HG03097 (cell line): ENCODE measurements around the gene LMF1.

Experiments
- ATAC-seq: cut with Tn5 transposase; IDR thresholded peaks from one replicate; pipeline ENCODE4 v1.9.1; 2021; ENCODE audit not compliant: unreplicated experiment, low FRiP score

The LMF1 gene

DNA sequence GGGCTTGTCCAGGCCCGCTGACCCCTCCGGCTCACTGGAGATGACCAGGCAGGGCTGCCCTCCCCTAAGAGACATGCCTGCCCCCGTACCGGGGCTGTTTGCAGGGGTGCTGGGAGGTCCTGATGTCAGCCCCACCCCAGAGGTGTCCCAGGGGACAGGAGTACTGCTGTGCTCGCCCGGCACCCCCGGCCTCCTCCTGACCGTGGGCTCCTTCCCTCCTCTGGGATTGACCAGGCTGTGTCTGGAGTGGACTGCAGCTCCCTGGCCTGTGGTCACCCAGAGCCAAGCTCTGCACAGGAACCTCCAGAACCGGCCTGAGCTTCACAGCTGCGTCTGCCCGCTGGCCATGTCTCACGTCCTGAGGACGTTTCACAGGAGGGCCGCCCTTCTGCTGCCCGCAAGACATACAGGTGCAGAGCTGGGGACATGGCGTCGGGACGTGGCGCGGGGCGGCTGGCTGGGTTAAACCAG is 53.2 kb downstream of the LMF1 start:
- no peak for ATAC-seq

DNA sequence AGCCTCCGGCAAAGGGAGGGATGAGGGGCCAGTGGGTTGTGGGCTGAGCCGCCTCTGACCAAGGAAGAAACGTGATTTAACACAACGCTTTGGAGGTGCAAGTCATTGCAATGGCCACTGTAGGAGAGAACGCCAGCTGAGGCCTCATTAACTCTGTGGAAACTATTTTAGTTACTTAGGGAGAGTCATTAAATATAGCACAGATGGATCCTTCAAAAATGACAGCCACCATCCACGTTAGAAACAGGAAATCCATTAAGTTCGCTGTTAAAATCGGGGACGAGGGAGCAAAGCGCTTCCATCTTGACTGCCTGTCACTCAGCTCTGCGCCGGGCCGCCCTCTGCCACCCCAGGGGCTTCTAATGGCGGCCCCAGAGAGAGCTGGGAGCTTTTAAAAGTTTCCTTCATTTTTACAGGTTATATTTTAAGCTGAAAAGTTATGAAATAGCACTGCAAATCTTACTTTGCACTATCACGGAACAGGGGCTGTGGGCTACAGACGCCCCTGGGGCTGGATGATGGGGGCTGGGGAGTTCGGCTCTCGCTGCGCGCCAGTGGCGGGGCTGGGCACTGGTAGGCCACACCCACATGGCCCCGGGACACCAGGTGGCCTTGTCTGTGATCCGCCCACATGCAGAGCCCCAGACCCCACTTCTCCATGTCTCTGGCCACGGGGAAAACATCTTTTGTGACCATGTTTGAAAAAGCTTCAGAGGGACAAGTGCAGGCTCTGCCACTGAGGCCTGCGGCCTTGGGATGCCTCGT is 54.6 kb downstream of the LMF1 start:
- ATAC-seq, result no peak

DNA sequence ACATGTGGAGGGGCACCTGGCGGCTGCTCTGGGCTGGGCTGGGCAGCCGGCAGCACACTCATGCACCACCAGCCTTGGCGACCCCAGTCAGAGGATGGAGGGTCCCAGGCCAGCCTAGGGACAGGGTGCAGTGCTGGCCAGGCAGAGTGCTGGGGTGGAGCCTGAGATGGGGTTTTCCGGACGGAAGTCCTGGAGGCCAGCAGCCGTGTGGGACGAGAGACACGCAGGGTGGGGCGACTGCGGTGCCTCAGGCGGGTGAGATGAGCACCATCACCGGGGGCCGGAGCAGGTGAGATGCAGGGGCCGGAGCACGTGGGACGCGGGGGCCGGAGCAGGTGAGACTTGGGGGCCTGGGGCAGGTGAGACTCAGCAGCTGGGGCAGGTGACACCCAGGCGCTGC is 55.2 kb downstream of the LMF1 start:
- ATAC-seq, result no peak

DNA sequence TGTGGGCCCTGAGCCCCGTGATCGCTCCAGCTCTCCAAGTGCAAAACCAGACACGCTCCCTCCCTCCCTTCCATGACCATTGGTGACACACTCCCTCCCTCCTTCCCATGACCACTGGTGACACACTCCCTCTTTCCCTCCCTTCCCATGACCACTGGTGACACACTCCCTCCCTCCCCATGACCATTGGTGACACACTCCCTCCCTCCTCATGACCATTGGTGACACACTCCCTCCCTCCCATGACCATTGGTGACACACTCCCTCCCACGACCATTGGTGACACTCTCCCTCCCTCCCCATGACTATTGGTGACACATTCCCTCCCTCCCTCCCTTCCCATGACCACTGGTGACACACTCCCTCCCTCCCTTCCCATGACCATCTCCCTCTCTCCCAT is 56.3 kb downstream of the LMF1 start:
- ATAC-seq, result no peak

DNA sequence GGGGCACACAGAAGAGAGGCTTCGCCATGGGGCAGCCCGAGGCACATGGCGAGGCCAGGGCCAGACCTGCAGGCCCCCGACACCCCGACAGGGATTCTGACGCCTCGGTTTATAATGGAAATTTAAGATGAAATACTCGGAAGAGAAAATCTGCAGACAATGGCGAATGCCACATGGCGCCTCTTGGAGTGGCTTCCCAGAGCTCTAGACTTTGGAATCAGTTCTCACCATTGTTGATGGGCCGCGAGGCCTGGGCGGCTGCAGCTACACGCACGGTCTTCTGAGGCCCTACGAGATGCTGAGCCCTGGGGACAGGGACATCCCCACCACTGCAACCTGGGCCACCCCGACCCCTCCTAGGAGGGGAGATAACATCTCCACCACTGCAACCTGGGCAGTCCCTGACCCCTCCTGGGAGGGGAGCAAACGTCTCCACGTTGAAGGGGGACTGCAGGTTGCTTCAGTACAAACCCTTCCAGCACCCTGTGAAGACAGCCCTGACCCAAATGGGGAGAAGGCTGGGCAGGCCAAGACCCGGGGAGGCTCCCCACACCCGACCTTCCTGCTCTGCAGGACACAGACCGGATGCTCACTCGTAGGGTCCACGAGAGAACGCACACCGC is 56.9 kb downstream of the LMF1 start:
- ATAC-seq, result no peak

DNA sequence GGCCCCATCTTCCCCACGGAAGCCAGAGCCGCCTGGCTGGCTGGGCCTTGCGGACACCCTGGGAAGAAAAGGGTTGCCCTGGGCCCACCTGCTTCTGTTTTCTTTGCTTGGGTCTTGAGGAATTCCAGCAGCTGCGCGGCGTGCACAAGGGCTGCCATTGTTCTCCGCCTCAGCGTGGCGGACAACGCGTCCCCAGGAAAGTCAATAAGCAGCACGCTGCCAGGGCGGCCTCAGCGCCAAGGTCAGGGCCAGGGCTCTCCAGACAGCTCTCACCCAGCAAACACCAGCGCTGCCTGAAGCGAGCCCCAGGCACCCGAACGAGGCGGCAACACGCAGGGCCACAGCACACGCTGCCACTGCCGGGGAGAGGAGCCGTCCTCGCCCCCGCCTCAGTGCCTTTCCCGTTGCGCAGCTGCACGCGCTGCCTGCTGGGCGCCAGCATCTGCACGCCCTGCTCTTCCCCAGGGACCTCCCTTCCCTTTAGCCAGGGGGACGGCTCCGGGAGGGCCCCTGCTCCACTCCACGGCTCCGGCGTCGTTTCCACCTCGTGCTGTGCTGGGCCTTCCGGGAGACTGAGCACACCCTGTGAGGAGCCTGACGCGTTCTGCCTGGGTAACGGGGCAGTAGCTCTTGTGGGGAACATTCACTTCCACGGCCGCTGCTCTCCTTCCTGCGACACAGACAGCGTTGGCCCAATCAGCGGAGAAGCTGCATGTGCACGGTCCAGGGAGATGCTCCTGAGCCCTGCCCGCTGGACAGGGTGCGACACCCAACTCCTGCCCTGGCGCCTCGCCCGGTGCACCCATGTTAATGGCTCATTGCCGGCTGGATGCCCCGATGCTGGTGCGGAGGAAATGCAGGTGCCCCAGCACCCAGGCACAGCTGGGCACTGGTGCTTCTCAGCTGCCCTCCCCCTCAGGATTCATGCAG is 57.8 kb downstream of the LMF1 start:
- no peak for ATAC-seq

DNA sequence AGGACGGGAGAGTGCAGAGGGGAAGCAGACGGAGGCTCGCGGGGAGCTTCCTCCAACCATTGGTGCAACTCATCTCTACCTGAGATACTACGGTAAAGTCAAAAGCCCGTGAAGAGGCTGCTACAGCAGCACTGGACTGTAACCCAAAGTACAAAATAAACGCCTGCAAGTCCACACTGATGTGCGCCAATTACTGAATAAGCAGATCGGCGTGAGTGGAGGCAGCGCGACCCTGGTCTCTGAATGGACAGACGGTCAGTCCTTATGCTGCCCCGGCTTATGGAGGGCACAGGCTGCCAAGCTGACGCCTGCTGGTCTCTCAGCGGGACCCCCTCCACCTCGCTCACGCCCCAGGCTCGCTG is 58.5 kb downstream of the LMF1 start:
- no peak for ATAC-seq

DNA sequence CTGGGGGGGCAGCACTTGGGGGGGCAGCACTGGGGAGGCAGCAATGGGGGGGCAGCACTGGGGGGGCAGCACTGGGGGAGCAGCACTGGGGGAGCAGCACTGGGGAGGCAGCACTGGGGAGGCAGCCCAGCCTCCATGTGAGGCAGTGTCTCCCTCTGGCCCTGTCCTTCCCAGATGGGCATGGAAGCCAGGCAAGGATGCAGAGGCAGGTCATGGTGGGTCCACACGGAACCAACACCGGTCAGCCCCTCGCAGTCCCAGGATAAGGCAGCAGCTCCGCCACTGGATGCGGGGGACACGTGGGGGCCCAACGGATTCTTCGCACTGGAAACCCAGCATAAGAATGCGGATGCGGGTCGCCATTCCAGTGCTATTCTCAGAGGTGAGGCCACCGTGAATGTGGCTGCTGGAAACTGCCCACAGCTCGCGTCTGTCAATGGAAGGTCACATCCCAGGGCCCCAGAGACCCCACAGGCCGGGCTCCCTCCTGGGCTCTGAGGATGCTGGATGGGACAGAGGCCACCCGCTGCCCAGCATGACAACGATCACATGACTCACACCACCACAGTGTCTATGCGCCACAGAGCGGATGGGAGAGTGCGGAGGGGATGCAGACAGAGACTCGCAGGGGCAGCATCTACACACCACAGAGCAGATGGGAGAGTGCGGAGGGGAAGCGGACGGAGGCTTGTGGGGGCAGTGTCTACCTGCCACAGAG is 59.0 kb downstream of the LMF1 start:
- no peak for ATAC-seq

DNA sequence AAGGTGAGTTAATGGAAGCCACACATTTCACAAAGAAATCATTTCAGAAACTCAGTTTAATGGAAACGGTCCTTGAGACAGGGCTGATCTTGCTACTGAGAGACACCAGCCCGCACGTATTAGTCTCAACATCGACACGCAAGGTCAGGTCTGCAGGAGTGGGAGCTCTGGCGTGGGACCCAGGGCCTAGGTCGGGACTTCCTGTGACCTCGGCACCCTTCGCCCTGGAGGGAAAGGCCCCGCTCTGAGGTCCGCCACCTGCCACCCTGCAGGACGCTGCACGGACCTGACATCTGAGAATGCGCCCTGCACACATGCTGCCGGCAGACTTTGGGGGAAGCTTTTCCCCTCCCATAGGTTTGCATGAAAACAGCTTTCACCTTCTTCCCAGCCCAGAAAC is 59.7 kb downstream of the LMF1 start:
- ATAC-seq, result no peak

DNA sequence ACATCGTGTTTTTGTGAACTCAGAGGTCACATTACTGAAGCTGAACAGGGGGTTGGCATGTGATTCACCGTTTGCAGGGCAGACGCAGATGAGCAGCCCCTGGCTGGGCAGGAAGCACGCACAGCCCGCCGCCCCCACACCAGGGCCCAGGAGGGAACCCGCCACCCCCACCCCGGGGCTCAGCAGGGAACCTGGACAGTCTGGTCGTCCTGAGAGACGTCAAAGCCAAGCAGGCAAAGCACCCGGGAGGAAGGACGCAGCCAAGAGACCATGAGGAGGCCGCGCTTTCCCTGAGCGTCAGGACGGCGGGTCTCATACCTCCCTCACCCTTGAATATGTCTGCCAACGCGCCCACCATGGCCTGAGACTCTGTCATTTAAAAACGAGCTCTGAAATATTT is 60.6 kb downstream of the LMF1 start:
- ATAC-seq, result no peak

DNA sequence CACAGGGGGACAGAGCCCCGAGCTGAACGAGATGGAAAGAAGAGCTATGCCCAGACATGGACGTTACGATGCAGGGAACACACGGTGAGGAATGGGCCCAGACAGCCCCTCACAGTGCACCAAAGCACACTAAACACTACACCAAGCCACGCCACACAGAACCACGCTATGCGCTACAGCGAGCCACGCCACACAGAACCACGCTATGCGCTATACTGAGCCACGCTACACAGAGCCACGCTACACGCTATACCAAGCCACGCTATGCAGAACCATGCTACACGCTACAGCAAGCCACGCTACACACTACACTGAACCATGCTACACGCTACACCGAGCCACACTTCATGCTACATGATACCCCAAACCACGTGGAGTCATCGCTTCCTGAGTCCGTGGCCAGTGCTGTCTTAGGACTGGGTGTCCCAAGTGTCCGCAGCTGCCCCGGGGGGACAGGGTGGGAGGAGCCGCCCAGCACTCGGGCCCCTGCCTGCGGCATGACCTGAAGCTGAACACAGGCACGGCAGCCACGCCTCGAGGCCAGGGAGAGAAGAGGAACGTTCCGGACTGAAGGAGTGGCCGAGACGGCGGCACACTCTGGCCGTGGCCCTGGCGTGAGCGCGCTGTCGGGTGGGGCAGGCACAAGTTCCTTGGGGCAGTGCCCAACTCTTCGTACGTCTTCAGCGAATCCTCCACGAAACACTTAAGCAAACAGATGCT is 61.3 kb downstream of the LMF1 start:
- ATAC-seq, result no peak

DNA sequence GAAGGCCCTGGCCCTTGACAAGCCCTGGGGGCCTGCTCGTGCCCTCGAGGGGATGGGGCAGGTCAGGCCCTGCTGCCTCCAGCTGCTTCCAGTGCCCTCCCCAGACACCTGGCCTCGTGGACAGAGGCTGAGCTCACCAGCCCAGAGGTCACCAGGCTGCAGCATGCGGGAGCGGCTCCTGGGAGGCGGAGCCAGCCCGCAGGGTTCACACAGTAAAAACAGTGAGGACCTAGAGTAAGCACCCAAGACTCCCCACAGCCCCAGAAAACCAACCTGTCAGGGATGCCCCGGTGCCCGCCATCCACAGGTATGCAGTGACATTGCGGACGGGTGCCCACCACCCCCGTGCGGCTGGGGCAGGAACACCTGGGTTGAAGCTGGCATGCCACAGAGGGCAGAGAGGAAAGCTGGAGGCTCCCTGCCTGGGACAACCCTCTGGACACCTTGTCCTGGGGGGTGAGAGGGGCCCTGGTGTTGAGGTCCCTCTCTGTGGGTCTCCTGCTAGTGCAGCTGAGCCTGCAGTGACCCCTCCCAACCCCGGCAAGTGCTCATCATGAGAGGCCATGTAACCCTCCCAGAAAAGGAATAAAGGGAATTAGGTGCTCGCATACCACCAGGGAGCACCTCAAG is 62.1 kb downstream of the LMF1 start:
- no peak for ATAC-seq

DNA sequence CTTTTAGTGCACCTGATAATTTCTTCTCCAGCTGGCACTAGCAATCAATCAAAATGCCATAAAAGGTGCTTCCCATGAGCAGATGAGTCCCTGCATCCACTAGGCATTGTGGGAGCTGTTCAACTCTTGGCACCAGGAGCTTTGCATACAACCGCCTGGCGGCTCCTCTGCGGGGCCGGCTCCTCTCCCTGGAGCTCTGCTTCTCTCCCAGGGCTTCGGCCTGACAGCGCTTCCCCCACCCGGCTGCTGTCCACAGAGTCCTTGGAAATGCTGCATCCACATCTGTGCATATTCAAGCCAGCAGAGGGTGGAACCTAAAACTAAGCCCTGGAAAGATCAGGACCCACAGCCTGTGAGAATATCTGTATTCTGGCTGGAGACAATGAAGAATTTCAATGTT is 62.9 kb downstream of the LMF1 start:
- ATAC-seq, result no peak

DNA sequence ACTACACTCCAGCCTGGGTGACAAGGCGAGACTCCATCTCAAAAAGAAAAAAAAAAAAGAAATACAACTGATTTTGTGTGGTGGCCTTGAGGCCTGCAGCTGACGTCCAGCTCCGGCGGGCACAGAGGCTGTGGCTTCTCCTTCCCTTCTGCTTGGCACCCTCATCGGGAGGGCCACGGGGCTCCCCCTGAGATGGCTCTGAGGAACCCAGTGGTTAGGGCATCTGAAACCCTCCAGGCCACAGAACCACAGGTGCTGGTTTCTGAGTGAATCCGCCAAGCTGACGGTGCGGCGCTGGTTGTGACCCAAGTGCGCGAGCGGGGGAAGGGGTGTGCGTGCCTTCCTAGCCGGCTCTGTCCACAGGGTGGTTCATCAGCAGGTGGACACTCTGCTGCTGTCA is 63.4 kb downstream of the LMF1 start:
- no peak for ATAC-seq

DNA sequence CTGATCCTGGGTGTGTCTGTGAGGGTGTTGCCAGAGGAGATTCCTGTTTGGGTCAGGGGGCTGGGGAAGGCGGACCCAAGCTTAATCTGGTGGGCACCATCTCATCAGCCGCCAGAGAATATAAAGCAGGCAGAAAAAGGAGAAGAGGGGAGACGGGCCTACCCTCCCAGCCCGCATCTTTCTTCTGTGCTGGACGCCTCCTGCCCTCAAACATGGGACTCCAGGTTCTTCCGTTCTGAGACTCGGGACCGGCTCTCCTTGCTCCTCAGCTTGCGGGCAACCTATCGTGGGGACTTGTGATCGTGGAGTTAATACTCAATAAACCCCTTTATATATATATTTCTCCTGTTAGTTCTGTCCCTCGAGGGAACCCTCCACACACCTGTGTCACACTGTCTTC is 64.5 kb downstream of the LMF1 start:
- no peak for ATAC-seq

DNA sequence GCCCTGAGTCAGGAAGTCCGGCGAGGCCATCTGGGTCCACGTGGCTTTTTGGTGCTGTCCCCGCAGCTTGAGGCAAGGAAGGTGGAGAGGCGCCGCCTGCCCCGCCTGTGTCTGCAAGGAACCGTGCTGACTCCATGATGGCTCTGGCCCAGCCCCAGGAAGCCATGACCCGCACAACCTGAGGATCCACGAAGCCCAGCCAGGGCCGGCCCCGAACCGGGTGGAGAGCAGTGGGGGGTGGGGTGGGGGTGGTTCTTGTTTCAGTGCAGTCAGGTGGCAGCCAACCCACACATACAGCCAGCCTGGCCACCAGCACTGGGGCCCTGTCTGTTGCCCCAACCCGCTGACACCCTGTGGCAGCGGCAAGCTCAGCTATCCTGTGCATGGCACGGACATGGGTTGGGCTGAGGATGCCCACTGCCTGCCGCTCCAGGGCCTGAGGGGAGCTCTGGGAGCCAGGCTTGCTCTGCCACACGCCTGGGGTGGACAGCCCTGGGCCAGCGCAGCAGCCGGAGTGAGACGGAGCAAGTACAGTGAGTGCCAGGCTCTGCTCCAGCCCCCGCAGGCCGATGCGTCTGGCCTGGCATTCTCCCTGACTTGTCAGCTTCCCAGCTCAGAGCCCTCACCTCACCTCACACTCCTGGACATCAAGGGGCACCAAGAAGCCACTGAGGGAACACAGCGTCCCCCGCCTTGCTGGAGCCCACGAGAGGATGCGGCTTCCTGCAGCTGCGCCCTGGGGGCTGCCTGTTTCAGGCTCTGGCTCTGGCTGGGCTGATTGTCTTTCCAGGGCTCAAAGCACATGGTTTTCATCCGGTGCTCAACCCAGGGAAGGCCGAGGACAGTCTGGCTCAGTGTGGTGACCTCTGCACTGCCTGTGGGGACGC is 68.8 kb downstream of the LMF1 start:
- no peak for ATAC-seq

DNA sequence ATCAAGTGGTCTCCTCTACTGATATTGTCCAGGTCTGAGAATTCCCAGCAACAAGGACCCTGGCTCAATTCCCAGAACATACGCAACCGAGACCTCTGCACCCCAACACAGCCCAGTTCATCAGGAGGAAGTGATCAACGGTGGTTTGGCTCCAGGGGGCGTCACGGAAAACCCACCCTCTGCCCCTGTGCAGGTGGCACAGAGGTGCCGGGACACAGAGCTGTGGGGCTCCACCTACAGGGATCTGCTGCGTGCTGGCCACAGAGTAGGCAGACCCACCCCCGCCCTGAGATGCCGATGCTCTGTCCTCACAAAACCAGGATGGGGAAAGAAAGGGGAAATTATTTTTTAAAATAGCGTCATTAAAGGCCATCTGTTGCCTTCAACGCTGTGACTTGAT is 69.6 kb downstream of the LMF1 start:
- no peak for ATAC-seq

DNA sequence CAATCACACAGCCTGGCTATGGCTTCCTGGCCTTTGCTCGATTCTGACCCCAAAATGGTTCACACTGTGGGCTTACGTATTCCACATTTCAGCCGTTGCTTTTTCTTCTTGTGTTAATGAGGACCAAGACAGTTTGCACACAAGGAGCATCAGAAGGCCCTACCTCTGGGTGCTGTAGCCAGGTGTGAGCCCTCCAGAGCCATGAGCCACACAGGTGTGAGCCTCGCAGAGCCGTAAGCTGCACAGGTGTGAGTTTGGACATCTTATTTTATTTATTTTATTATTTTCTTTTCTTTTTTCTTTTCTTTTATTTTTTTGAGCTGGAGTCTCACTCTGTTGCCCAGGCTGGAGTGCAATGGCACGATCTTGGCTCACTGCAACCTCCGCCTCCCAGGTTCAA is 70.6 kb downstream of the LMF1 start:
- no peak for ATAC-seq

DNA sequence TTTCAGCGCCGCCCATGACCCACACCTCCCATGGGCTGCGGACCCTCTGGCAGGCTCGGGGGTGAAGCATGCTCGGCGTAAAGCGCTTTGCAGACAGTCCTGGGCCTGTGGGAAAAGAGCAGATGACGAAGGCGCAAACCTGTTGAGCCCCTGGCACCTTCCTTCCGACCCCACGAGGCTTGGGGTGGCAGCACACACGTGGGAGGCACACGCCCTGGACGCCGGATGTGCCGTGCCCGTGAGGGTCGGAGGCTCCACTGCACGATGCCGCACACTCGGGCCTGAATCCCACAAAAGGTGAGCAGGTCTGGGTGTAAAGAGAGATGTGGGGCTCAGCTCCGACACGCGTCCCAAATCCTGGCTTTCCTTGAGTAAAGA is 71.1 kb downstream of the LMF1 start:
- ATAC-seq, result no peak
